ENCODE measurements around the gene UBE2U.

UBE2U gene

DNA sequence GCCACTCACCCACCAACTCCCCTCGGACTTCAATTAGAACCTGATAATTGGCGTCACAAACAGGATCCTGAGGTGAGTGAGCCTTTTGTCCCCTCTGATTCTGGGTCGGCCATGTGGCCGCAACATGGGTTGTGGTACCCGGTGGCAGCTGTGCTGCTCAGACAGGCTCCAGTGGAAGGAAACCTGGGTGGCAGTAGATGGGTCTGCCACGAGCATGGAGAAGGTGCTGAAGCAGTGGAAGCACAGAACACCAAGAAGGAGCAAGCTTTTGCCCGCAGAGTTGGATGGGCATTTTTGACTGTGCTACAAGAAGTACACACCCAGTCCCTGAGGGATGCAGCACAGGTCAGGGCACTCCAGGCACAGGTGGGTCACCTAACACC, 16.5 kb upstream of the UBE2U start:
- Histone ChIP-seq H3K27ac (ENCODE audit: low read depth in 2 of 2, low read length in 2 of 2) (no peak overlapping the region), H3K4me1 (ENCODE audit: control insufficient read depth in 2 of 2, insufficient read depth in 2 of 2, low read length in 2 of 2) (no peaks in the 10 kb centered on the region), H3K4me3 (ENCODE audit: low read length in 2 of 2) (no peak overlapping the region), H3K9me3 (ENCODE audit: control insufficient read depth in 2 of 2, low read length in 2 of 2) (no peaks in the 10 kb centered on the region), H3K9ac (ENCODE audit: low read depth in 1 of 2, low read length in 2 of 2) (no peak overlapping the region), H3K27me3 (ENCODE audit: control insufficient read depth in 2 of 2, insufficient read depth in 2 of 2, low read length in 2 of 2) (no peaks in the 10 kb centered on the region), H3K36me3 (ENCODE audit: control insufficient read depth in 2 of 2, insufficient read depth in 2 of 2, low read length in 2 of 2) (no peaks in the 10 kb centered on the region)

DNA sequence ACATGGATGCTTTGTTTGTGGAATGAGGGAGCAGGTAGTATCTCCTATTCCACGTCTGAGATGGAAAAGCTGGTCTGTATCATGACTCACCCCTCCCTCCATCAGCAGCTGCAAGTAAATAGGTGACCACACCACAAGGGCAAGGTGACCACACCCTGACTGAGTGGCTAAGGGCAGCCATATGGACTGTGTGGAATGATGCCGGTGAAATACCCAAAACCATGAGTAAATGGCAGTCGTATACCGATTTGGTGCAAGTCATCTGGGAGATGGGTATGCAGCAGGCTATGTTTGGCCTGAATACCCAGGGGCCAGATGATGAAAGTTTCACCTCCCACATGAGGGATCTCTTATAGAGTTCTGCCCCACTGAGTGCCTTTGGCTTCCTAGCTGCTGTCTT, 15.8 kb upstream of the UBE2U start:
- Histone ChIP-seq H3K4me3 (ENCODE audit: low read length in 2 of 2) (no peak overlapping the region), H3K4me1 (ENCODE audit: control insufficient read depth in 2 of 2, insufficient read depth in 2 of 2, low read length in 2 of 2) (no peaks in the 10 kb centered on the region), H3K9me3 (ENCODE audit: control insufficient read depth in 2 of 2, low read length in 2 of 2) (no peaks in the 10 kb centered on the region), H3K9ac (ENCODE audit: low read depth in 1 of 2, low read length in 2 of 2) (no peak overlapping the region), H3K36me3 (ENCODE audit: control insufficient read depth in 2 of 2, insufficient read depth in 2 of 2, low read length in 2 of 2) (no peaks in the 10 kb centered on the region), H3K27me3 (ENCODE audit: control insufficient read depth in 2 of 2, insufficient read depth in 2 of 2, low read length in 2 of 2) (no peaks in the 10 kb centered on the region), H3K27ac (ENCODE audit: low read depth in 2 of 2, low read length in 2 of 2) (no peak overlapping the region)

DNA sequence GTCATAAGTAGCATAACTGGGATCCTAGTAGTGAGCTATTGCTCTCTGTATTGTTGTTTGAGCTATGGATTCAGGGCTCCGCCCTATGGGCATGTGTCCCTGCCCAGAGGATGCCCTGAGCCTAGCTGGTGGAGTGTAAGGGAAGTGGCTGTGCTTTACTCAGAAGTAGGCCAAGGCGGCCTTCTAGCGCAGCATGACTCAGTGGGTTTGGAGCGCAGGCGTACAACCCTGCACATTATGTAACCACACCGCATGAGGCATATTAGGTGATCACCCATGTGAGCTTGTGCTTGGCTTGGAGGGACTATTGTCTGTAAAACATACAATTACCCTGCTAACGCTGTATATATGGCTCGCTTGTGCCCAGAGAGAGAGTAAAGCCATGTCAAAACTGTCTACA, 11.1 kb upstream of the UBE2U start:
- Histone ChIP-seq H3K9me3 (ENCODE audit: control insufficient read depth in 2 of 2, low read length in 2 of 2) (no peaks in the 10 kb centered on the region), H3K27ac (ENCODE audit: low read depth in 2 of 2, low read length in 2 of 2) (no peak overlapping the region), H3K4me1 (ENCODE audit: control insufficient read depth in 2 of 2, insufficient read depth in 2 of 2, low read length in 2 of 2) (no peaks in the 10 kb centered on the region), H3K36me3 (ENCODE audit: control insufficient read depth in 2 of 2, insufficient read depth in 2 of 2, low read length in 2 of 2) (no peaks in the 10 kb centered on the region), H3K9ac (ENCODE audit: low read depth in 1 of 2, low read length in 2 of 2) (no peak overlapping the region), H3K4me3 (ENCODE audit: low read length in 2 of 2) (no peak overlapping the region), H3K27me3 (ENCODE audit: control insufficient read depth in 2 of 2, insufficient read depth in 2 of 2, low read length in 2 of 2) (no peaks in the 10 kb centered on the region)

DNA sequence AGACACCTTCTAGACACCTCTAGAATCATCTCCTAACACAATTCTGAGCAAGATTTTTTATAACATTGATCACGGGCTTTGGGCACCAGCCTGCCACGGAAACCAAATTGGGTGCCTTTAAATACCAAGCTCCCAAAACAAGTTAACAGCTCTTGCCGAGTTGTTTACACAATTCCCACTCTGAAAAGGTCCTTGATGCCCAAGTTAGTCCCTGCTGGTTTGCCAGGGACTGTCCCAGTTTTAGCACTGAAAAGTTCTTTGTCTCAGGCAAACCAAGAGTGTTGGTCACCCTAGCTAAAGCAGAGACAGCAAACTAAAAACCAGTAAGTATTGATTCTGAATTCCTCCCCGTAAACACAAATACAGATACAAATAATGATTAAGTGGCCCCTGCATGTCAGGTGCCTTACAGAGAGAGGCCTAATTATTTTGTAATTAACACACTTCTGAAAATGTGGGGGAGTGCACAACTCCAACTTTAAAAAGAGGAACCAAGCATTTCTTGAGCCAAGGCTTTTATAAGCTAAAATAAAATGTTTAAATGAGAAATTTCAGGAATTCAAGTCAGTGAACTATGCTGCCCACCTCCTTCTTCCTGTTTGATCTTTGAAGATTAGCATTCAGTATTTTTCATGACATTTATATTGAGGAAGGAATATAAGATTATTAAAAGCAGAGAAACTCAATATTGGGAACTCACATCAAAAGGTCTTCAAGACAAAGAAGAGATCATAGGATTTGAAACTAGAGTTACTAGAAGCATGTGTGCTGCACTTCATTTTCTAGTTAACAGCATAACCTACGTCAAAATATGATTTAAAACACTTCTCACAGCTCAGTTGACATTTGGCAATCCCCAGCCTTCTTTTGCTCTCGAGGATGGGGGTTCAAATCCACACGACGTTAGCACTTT, 9.0 kb upstream of the UBE2U start:
- Histone ChIP-seq H3K9me3 (ENCODE audit: control insufficient read depth in 2 of 2, low read length in 2 of 2) (no peaks in the 10 kb centered on the region), H3K4me1 (ENCODE audit: control insufficient read depth in 2 of 2, insufficient read depth in 2 of 2, low read length in 2 of 2) (no peaks in the 10 kb centered on the region), H3K27me3 (ENCODE audit: control insufficient read depth in 2 of 2, insufficient read depth in 2 of 2, low read length in 2 of 2) (no peaks in the 10 kb centered on the region), H3K4me3 (ENCODE audit: low read length in 2 of 2) (no peak overlapping the region), H3K9ac (ENCODE audit: low read depth in 1 of 2, low read length in 2 of 2) (no peak overlapping the region), H3K27ac (ENCODE audit: low read depth in 2 of 2, low read length in 2 of 2) (no peak overlapping the region), H3K36me3 (ENCODE audit: control insufficient read depth in 2 of 2, insufficient read depth in 2 of 2, low read length in 2 of 2) (no peaks in the 10 kb centered on the region)

DNA sequence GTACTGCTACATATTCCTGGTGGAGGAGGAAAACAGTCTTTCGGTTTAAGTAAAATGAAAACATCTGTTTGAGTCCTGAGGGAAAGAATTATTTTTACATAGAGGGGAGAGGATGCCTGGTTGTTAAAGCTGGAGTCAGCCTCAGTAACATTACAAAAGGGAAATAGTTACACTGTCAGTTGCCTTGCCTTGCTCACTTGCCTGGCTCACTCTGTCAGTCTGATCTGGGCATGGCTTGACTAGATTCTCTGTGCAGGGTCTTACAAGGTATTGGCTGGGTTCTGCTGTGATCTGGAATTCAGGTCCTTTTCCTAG, 8.4 kb upstream of the UBE2U start:
- Histone ChIP-seq H3K27me3 (ENCODE audit: control insufficient read depth in 2 of 2, insufficient read depth in 2 of 2, low read length in 2 of 2) (no peaks in the 10 kb centered on the region), H3K4me3 (ENCODE audit: low read length in 2 of 2) (no peak overlapping the region), H3K36me3 (ENCODE audit: control insufficient read depth in 2 of 2, insufficient read depth in 2 of 2, low read length in 2 of 2) (no peaks in the 10 kb centered on the region), H3K27ac (ENCODE audit: low read depth in 2 of 2, low read length in 2 of 2) (no peak overlapping the region), H3K9ac (ENCODE audit: low read depth in 1 of 2, low read length in 2 of 2) (no peak overlapping the region), H3K9me3 (ENCODE audit: control insufficient read depth in 2 of 2, low read length in 2 of 2) (no peaks in the 10 kb centered on the region), H3K4me1 (ENCODE audit: control insufficient read depth in 2 of 2, insufficient read depth in 2 of 2, low read length in 2 of 2) (no peaks in the 10 kb centered on the region)

DNA sequence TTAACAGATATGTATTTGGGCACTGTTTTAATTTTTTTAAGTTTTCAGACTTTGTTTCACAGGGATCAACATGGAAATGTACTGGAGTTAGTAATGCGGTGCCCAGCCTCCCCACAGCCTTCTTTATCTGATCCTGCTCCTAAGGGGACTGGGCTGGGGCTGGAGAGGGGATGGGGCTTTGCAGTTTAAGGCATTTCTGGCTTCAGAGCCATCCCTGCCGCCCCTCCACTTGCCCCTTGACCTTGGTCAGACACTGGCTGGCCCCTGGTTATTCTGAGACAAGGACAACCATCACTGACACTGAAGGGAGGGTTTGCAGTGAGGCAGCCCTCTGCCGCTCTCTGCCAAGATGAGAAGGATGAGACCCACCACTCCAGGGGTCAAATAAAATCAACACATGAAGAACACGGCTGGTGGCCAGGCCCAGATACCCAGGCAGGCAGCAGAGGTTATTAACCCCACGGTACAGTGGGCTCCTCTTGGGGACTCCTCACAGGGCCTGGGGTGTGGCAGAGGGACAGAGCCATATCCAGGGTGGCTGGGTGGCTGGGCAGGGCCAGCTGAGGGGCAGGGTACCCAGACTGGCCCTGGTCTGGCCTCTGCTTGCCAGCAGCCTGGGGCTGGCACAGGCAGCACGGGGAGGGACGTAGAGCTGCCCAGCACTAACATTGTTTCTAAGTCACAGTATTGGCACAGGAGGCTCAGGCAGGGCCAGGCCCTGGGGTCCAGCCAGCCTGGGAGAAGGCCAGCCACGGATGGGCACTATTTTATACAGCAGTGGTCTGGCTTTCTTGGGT, 7.2 kb upstream of the UBE2U start:
- H3K4me1 ChIP-seq (ENCODE audit: control insufficient read depth in 2 of 2, insufficient read depth in 2 of 2, low read length in 2 of 2), result no peaks in the 10 kb centered on the region
- no peak overlapping the region for H3K4me3 ChIP-seq (ENCODE audit: low read length in 2 of 2)
- H3K27ac ChIP-seq (ENCODE audit: low read depth in 2 of 2, low read length in 2 of 2), result no peak overlapping the region
- no peak overlapping the region for H3K9ac ChIP-seq (ENCODE audit: low read depth in 1 of 2, low read length in 2 of 2)
- no peaks in the 10 kb centered on the region for H3K27me3 ChIP-seq (ENCODE audit: control insufficient read depth in 2 of 2, insufficient read depth in 2 of 2, low read length in 2 of 2)
- H3K36me3 ChIP-seq (ENCODE audit: control insufficient read depth in 2 of 2, insufficient read depth in 2 of 2, low read length in 2 of 2), result no peaks in the 10 kb centered on the region
- no peaks in the 10 kb centered on the region for H3K9me3 ChIP-seq (ENCODE audit: control insufficient read depth in 2 of 2, low read length in 2 of 2)

DNA sequence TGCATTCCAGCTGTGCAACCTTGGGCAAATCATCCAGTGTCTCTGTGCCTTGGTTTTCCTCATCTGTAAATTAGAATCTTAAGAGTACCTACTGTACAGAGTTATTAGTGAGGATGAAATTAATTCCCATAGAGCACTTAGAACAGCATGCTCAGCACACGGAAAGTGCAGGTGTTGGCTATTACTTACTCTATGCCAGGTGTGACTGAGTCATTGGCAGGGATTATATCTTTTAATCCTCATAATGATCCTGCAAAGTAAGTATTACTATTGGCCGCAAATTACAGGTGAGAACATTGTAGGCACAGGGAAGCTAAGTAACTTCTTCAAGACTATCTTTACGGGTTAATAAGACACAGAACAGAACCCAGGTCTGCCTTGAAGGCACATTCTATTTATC, 6.3 kb upstream of the UBE2U start:
- Histone ChIP-seq H3K9ac (ENCODE audit: low read depth in 1 of 2, low read length in 2 of 2) (no peak overlapping the region), H3K27me3 (ENCODE audit: control insufficient read depth in 2 of 2, insufficient read depth in 2 of 2, low read length in 2 of 2) (no peaks in the 10 kb centered on the region)

DNA sequence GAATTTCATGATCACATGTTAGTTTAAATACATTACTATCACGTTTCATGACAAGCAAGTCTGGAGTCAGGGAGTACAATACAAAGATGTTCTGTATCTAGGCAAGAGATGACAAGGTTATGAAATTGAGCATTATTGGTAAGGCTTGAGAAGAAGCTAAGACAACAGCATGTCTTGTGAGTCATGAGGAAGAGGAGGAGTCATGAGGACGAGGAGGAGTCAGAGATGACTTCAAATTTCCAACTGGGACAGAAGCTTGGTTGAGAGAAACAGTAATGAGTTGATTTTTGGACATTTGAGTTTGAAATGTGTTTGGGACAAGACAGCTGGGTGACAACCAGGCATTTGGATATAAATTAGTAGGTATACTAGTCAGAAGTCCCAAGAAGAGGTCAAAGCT, 4.3 kb upstream of the UBE2U start:
- no peak overlapping the region for H3K4me3 ChIP-seq (ENCODE audit: low read length in 2 of 2)
- no peaks in the 10 kb centered on the region for H3K27me3 ChIP-seq (ENCODE audit: control insufficient read depth in 2 of 2, insufficient read depth in 2 of 2, low read length in 2 of 2)
- H3K9ac ChIP-seq (ENCODE audit: low read depth in 1 of 2, low read length in 2 of 2), result no peak overlapping the region
- no peak overlapping the region for H3K27ac ChIP-seq (ENCODE audit: low read depth in 2 of 2, low read length in 2 of 2)
- H3K4me1 ChIP-seq (ENCODE audit: control insufficient read depth in 2 of 2, insufficient read depth in 2 of 2, low read length in 2 of 2), result no peaks in the 10 kb centered on the region
- no peaks in the 10 kb centered on the region for H3K9me3 ChIP-seq (ENCODE audit: control insufficient read depth in 2 of 2, low read length in 2 of 2)
- H3K36me3 ChIP-seq (ENCODE audit: control insufficient read depth in 2 of 2, insufficient read depth in 2 of 2, low read length in 2 of 2), result no peaks in the 10 kb centered on the region

More for the DNA sequence above, 6.3 kb upstream of the UBE2U start:
- H3K4me1 ChIP-seq (ENCODE audit: control insufficient read depth in 2 of 2, insufficient read depth in 2 of 2, low read length in 2 of 2), result no peaks in the 10 kb centered on the region
- H3K27ac ChIP-seq (ENCODE audit: low read depth in 2 of 2, low read length in 2 of 2), result no peak overlapping the region
- H3K4me3 ChIP-seq (ENCODE audit: low read length in 2 of 2), result no peak overlapping the region
- no peaks in the 10 kb centered on the region for H3K9me3 ChIP-seq (ENCODE audit: control insufficient read depth in 2 of 2, low read length in 2 of 2)
- H3K36me3 ChIP-seq (ENCODE audit: control insufficient read depth in 2 of 2, insufficient read depth in 2 of 2, low read length in 2 of 2), result no peaks in the 10 kb centered on the region

DNA sequence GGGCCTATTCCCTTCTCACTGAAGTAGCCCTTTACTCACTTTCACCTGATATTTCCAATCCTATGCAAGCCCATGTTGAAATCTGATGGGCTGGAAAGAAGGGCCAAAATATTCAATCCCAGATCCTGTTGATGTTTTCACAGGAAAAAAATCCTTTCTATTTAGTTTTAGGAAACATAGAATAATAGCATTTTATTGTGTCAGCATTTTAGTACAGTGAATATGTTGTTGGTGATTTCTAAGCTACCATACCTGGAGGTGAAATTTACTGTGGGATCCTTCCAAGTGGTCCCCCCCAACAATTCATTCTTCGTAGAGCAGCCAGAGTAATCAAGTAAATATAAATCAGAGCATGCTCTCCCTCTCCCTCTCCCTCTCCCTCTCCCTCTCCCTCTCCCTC, 3.4 kb upstream of the UBE2U start:
- Histone ChIP-seq H3K9me3 (ENCODE audit: control insufficient read depth in 2 of 2, low read length in 2 of 2) (no peaks in the 10 kb centered on the region), H3K9ac (ENCODE audit: low read depth in 1 of 2, low read length in 2 of 2) (no peak overlapping the region), H3K36me3 (ENCODE audit: control insufficient read depth in 2 of 2, insufficient read depth in 2 of 2, low read length in 2 of 2) (no peaks in the 10 kb centered on the region), H3K4me3 (ENCODE audit: low read length in 2 of 2) (no peak overlapping the region), H3K27me3 (ENCODE audit: control insufficient read depth in 2 of 2, insufficient read depth in 2 of 2, low read length in 2 of 2) (no peaks in the 10 kb centered on the region), H3K27ac (ENCODE audit: low read depth in 2 of 2, low read length in 2 of 2) (no peak overlapping the region), H3K4me1 (ENCODE audit: control insufficient read depth in 2 of 2, insufficient read depth in 2 of 2, low read length in 2 of 2) (no peaks in the 10 kb centered on the region)

DNA sequence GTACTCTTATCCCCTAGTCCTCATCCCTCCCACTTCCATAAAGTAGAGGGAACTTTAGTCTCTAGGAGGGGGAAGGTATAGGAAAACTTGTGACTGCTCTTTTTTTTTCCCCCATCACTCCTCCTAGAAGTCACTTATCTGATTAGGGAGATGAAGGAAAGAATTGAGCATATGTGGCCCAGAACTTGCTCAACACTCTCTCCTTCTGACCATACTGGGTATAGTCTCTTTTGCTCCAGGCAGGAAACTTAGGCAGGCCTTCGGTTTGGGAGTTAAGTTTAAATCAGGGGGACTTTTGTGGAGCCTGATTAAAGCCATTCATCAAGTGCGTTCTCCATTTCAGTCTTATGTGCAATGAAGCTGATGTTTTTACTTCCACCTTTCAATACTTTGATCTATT, 5.8 kb downstream of the UBE2U start:
- H3K9ac ChIP-seq (ENCODE audit: low read depth in 1 of 2, low read length in 2 of 2), result no peak overlapping the region
- no peak overlapping the region for H3K27ac ChIP-seq (ENCODE audit: low read depth in 2 of 2, low read length in 2 of 2)
- H3K36me3 ChIP-seq (ENCODE audit: control insufficient read depth in 2 of 2, insufficient read depth in 2 of 2, low read length in 2 of 2), result no peaks in the 10 kb centered on the region
- no peaks in the 10 kb centered on the region for H3K27me3 ChIP-seq (ENCODE audit: control insufficient read depth in 2 of 2, insufficient read depth in 2 of 2, low read length in 2 of 2)
- H3K4me1 ChIP-seq (ENCODE audit: control insufficient read depth in 2 of 2, insufficient read depth in 2 of 2, low read length in 2 of 2), result no peaks in the 10 kb centered on the region
- no peaks in the 10 kb centered on the region for H3K9me3 ChIP-seq (ENCODE audit: control insufficient read depth in 2 of 2, low read length in 2 of 2)
- no peak overlapping the region for H3K4me3 ChIP-seq (ENCODE audit: low read length in 2 of 2)

Measured in mucosa of rectum (tissue), 2 donors.